ENCODE data around the gene MAFG. TPM values are rescaled to one million over a fixed set of nuclear protein-coding genes. Genes with fewer than 3 reads are reported as not detected.

Gene MAFG
- total and polyA plus RNA-seq, 2 of the 13 experiments (the other 11 are each of a cell fraction or from before 2014, with no cell fraction given), result 14.5 to 20.0 TPM

DNA sequence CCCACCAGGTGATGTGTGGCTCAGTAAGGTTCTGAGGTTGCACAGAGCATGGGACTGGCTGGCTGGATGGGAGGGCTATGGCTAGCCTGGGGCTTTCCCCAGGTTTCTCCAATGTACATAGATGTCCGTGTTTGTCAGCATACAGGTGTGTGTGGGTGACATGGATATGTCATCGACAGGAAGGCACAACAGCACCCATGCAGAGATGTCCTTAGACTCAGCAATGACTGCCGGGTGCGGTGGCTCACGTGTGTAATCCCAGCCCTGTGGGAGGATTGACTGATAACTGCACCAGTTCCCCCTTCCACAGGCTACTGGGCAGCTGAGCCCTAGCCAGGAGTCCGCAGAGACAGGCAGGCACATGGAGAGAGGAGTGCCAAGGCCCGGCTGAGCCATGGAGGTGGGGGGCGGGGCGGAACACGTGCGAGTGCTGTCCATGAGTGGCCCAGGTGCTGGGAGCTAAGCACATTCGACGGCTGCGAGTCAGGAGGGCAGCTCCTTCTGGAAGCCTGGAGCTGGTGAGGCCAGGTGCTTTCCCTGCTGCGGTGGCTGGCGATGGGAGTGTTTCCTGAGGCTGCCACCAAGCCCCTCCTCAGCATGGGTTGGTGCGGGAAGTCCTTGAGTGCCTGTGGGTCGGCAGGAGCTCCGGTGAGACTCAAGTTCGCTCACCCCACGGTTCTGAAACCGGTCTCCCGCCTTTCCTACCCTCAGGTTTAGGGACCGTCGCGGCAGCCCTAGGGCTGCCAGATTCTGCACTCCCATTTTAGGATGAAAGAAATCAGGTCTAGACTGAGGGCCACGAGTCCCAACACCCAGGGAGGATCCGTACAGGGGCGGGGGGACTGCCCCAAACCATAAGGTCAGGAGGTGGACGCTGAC, 49.0 kb upstream of the MAFG start (continued):
- no peak; the same call in 1 of the 2 replicates for TF ChIP-seq ZBTB46 (CRISPR knock-in tag; IDR thresholded peaks at IDR 0.05; ENCODE audit: borderline replicate concordance)
- TF ChIP-seq RORA (CRISPR knock-in tag; IDR thresholded peaks at IDR 0.05), result no peak
- no peak for TF ChIP-seq ELK4 (CRISPR knock-in tag; IDR thresholded peaks at IDR 0.05; ENCODE audit: borderline replicate concordance)
- TF ChIP-seq MIXL1 (CRISPR knock-in tag; IDR thresholded peaks at IDR 0.05), result no peak
- TF ChIP-seq, protein P1, sequence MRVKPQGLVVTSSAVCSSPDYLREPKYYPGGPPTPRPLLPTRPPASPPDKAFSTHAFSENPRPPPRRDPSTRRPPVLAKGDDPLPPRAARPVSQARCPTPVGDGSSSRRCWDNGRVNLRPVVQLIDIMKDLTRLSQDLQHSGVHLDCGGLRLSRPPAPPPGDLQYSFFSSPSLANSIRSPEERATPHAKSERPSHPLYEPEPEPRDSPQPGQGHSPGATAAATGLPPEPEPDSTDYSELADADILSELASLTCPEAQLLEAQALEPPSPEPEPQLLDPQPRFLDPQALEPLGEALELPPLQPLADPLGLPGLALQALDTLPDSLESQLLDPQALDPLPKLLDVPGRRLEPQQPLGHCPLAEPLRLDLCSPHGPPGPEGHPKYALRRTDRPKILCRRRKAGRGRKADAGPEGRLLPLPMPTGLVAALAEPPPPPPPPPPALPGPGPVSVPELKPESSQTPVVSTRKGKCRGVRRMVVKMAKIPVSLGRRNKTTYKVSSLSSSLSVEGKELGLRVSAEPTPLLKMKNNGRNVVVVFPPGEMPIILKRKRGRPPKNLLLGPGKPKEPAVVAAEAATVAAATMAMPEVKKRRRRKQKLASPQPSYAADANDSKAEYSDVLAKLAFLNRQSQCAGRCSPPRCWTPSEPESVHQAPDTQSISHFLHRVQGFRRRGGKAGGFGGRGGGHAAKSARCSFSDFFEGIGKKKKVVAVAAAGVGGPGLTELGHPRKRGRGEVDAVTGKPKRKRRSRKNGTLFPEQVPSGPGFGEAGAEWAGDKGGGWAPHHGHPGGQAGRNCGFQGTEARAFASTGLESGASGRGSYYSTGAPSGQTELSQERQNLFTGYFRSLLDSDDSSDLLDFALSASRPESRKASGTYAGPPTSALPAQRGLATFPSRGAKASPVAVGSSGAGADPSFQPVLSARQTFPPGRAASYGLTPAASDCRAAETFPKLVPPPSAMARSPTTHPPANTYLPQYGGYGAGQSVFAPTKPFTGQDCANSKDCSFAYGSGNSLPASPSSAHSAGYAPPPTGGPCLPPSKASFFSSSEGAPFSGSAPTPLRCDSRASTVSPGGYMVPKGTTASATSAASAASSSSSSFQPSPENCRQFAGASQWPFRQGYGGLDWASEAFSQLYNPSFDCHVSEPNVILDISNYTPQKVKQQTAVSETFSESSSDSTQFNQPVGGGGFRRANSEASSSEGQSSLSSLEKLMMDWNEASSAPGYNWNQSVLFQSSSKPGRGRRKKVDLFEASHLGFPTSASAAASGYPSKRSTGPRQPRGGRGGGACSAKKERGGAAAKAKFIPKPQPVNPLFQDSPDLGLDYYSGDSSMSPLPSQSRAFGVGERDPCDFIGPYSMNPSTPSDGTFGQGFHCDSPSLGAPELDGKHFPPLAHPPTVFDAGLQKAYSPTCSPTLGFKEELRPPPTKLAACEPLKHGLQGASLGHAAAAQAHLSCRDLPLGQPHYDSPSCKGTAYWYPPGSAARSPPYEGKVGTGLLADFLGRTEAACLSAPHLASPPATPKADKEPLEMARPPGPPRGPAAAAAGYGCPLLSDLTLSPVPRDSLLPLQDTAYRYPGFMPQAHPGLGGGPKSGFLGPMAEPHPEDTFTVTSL (CRISPR knock-in tag; IDR thresholded peaks at IDR 0.05; ENCODE audit: borderline replicate concordance), result no peak
- no peak for TF ChIP-seq MLLT10 (CRISPR knock-in tag; IDR thresholded peaks at IDR 0.05)
- peak; percentile 54 for TF ChIP-seq ELF1 (CRISPR knock-in tag; IDR thresholded peaks at IDR 0.05)
- TF ChIP-seq MXD4 (CRISPR knock-in tag; IDR thresholded peaks at IDR 0.05), result no peak; the same call in 1 of the 2 replicates
- TF ChIP-seq ZNF761 (CRISPR knock-in tag; conservative IDR thresholded peaks at IDR 0.05), result no peak
- no peak; the same call in 1 of the 2 replicates for TF ChIP-seq NR2C2 (CRISPR knock-in tag; IDR thresholded peaks at IDR 0.05; ENCODE audit: borderline replicate concordance)
- no peak; the same call in 1 of the 2 replicates for TF ChIP-seq SALL2 (CRISPR knock-in tag; IDR thresholded peaks at IDR 0.05)
- no peak for TF ChIP-seq ETV5 (CRISPR knock-in tag; IDR thresholded peaks at IDR 0.05; ENCODE audit: borderline replicate concordance)
- no peak for TF ChIP-seq POGK (CRISPR knock-in tag; conservative IDR thresholded peaks at IDR 0.05)
- TF ChIP-seq CEBPG (CRISPR knock-in tag; IDR thresholded peaks at IDR 0.05), result no peak
- TF ChIP-seq NR2F6 (IDR thresholded peaks at IDR 0.05), result peak; percentile 23; the same call in 1 of the 2 replicates
- TF ChIP-seq NR2F6 (CRISPR knock-in tag; IDR thresholded peaks at IDR 0.05), result no peak
- TF ChIP-seq GATAD1 (CRISPR knock-in tag; IDR thresholded peaks at IDR 0.05), result 0 out of 2 replicates have a peak, but pooled peaks have one; percentile 7
- TF ChIP-seq ZNF143 (CRISPR knock-in tag; IDR thresholded peaks at IDR 0.05), result peak; percentile 18; the same call in 1 of the 2 replicates
- TF ChIP-seq MEIS1 (CRISPR knock-in tag; IDR thresholded peaks at IDR 0.05; ENCODE audit: borderline replicate concordance), result no peak
- TF ChIP-seq ZNF570 (CRISPR knock-in tag; IDR thresholded peaks at IDR 0.05; ENCODE audit: borderline replicate concordance), result no peak

Measured in HepG2 (cell line).